GM19467 (cell line): ENCODE measurements around the gene MTAP.
"Not testable (repeated sequence)": the region's sequence is repeated elsewhere in the genome, so short reads cannot be mapped to it uniquely, and the experiment has no call there.

Experiments
- ATAC-seq: cut with Tn5 transposase; IDR thresholded peaks from one replicate; pipeline ENCODE4 v1.9.1; 2021; ENCODE audit warnings: mild to moderate bottlenecking, moderate library complexity; ENCODE audit not compliant: unreplicated experiment

MTAP gene

DNA sequence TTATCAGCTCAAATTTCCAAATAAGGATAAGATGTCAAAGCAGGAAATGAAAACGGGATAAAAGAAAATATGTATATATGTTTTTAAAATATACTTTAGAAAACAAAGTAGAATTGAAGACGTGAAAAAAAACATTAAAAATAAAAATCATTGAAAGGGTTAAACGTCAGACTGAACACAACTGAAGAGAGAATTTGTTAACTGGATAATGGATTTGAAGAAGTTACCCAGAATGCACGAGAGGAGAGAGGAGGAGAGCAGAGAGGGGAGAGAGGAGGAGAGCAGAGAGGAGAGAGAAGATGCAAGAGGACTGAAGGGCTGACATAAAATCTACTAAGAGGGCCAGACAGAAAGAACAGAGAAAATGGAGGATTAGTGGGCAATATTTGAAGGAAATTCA, 103.8 kb downstream of the MTAP start:
- no peak for ATAC-seq

DNA sequence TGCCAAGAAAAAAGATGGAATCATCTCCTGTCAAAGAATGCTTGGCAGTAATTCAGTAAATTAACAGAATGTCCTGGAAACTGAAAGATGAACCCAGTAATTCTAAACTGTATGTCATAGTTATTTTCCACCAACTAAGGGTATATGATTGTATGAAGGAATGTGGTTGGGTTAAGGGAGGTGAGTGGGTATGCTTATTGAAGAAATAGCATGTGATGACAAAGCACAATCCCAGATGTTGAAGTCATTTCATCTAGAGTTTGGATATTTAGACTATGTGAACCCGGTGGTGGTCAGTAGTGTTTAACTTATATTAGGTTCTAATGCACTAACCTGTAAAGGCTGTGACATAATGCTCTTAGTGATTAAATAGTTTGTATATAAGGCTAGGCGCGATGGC, 104.4 kb downstream of the MTAP start:
- ATAC-seq = no peak

DNA sequence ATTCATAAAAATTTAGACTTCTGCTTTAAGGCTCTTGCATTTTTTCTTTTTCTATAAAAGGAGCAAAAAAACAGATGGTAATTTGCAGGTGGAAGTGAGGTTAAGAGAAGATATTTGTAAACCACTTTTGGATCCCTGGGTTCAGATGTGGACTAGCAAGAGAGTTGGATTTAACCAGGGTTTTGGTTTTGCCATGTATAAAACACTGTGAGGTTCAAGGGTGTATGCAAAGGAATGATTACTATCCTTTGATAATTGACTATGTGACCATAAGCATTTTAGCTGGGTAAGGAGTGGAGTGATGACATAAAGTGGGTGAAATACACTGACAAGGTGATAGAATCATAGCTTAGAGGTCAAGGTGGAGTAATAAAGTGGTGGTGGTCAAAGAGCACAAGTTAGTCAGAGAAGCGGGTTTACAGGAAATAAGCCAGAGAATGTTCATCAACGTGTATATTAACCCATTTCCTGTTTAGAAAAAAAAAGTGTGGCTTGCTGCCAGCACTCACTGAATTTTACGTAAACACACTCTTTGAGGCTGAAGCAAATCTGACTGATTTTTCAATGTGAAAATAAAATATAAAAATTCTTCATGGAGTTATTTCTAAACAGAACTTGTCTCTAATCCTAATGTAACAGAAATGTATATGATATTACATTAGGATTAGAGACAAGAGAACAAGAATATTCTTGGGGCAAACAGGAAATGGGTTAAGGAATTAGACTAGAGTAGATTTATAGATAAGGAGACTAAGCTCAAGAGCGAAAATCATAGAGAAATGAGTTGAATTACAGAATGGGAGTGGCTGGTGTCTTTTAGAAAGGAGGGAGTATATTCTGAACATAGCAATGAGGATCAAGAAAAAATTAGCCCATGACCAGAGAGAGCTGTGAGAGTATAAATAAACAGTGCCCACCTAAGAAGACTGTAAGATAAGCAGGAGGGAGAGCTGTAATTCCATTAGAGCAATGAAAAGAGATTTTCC, 117.2 kb downstream of the MTAP start:
- ATAC-seq = peak; percentile 89

GRCh38 chr9:21923694-21924093, 121.3 kb downstream of the MTAP start:
- no peak for ATAC-seq

- ATAC-seq = no peak
These were observed 125.3 kb downstream of the MTAP start for GRCh38 chr9:21927752-21928151.

DNA sequence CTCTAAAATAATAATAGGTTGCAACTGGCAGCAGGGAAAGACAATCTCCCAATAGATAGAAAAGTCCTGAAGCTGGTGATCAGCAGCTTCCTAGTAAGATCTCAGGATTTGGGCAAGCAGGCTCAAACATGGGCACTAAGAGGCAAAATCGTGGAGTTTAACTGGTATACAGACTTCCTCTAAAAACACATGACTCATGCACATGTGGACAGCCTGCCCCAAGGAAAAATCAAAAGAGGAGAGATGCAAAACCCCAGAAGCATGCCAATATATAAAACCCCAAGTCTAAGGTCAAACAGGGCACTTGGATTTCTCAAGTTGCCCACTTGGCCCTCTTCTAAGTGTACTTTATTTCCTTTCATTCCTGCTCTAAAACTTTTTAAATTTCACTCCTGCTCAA, 129.0 kb downstream of the MTAP start:
- ATAC-seq = no peak

DNA sequence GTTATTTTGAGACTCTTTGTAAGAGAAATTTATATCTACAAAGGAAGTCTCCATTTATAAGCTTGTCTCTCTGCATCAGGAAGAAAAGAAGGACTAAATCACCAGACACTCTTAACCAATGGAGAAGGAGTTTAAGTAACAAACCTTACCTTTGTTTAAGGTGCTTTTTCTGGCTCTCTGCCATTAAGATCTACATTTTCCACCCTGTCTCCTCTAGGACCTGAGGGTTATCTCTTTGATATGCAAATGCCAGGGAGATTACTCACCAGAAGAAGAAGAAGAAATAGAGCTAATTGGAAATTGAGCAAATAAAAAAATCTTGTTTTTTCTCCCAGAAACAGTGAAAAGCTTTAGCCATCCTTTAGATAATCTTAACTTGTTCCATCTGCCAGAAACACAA, 130.8 kb downstream of the MTAP start:
- ATAC-seq = no peak

DNA sequence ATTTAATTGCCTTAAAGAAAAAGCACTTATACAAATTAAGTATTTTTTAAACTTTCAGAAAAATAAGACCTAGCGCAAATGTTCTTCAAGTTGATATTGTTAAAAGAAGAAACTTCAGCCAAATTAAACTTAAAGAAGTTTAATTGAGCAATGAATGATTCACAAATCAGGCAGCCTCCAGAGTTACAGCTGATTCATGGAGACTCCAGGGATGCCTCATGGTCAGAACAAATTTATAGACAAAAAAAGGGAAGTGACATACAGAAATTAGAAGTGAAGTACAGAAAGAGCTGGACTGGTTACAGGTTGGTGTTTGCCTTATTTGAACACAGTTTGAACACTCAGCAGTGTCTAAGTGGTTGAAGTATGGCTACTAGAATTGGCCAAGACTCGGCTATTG, 131.4 kb downstream of the MTAP start:
- no peak for ATAC-seq

GRCh38 chr9:21935631-21936030, 133.2 kb downstream of the MTAP start:
- ATAC-seq = no peak

DNA sequence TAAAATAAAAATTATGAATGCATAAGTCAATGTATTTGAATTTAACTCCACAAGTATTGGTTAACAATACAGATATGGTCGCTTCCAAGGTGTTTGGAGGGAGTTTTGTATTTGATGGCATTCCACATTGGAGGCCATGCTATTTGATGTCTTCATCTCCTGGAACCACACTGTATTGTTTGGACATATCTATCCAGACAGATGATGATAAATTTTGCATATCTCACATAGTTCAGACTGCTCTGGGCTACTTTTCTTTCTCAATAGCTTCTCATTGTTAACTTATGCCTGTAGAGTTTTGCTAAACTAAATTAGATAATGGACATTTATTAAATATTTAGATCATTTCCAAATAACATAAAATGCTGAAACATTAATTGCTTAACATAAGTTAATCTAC, 133.7 kb downstream of the MTAP start:
- ATAC-seq = no peak

DNA sequence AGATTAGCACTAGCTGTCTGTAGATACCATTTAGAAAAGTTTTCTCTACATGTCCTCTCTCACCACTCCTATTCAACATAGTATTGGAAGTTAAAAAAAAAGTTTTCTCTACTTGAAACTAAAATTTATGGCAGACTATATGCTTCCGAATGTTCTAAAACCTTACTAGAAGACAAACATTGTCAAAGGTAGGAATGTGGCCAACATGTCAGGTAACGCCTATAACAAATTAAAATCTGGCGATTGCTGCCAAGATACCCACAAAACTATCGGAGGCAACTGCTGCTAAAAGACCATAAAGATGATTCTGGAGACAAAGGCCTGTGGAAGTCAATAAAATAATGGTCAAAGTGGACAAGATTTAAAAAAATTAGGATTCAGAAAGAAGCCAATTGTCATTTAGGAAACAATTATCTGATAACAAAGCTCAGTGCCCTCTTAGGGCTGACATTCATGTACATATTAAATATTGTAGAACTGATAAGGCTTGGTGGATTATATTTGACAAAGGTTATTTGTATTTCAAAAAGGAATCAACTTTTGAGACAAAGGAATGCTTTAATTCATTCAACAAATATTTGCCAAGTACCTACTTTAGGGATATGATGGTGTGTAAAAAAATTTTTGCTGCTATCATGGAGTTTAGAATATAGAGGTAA, 139.0 kb downstream of the MTAP start:
- no peak for ATAC-seq

GRCh38 chr9:21943464-21943863, 141.0 kb downstream of the MTAP start:
- no peak for ATAC-seq

- ATAC-seq = no peak
These were observed 143.2 kb downstream of the MTAP start for GRCh38 chr9:21945606-21946005.

GRCh38 chr9:21958833-21959232, 156.4 kb downstream of the MTAP start:
- ATAC-seq = no peak

- ATAC-seq = not testable (repeated sequence)
These were observed 156.8 kb downstream of the MTAP start for GRCh38 chr9:21959268-21959667.

DNA sequence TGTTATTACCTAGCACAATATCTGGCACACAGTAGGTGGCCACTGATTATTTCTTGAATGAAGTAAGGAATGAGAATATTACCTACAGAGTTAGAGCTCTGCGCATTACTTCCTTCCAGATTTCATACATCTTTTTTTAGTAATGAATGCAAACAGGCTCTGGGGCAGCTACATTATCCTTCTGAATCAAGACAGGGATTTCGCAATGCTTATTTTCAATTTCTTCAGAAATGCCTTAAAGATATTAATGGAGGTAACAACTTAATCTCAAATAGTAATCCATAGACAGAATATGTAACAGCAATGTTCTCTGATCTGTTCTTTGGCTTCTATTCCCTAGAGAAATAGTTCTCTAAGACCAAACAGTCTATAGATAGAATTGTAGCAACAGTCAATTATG, 159.1 kb downstream of the MTAP start:
- ATAC-seq = no peak

DNA sequence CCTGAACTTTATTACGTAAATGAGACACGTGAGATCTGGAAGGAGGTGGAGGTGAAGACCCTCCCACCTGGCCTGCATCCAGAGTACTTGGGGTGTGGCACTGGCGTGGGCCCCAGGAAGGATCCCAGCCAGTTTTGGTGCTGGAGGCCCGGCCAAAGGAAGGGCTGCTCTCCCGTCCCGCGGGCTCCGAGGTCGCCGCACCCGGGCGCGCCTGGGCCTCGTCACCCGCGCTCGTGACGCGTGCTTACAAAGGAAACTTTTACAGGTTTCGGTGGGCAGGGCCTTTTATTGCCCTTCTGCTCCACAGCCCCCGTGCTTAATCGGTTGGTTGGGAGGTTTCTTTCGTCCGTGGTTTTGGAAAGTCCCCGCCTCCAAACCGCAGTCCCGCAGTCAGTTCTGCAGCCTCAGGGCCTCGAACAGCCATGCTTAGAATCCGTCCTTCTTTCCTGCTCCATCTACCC, 162.5 kb downstream of the MTAP start:
- peak; percentile 44 for ATAC-seq

DNA sequence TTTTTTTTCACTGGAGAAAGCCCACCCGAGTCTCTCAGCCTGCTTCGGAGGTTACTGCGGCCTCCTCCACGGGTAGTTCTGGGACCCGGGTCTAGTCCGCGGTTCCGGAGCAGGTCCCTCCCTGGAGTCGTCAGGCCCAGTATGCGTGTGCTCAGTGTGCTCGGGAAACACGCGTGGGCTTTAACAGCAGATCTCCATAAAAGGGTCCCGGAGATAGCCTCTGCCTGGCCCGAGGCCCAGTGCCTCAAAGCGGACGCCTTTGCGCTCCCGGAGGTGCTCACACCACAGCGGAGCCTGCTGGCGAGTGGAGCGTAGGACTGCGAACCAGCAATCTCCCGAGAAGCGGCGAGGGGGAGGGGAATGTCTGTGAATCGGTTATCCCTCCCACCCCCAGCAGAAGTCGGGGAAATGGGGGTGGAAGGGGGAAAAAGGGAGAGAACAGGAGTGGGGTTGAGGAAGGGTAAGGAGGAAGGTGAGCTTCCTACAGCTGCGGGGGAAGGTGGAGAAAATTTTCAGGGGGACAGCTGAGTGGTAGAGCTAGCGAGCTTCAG, 163.0 kb downstream of the MTAP start:
- peak; percentile 86 for ATAC-seq

GRCh38 chr9:21966140-21966851, 163.9 kb downstream of the MTAP start:
- no peak for ATAC-seq

GRCh38 chr9:21967169-21967568, 164.7 kb downstream of the MTAP start:
- ATAC-seq = no peak

GRCh38 chr9:21967702-21968101, 165.3 kb downstream of the MTAP start:
- no peak for ATAC-seq
